ENCODE results near the gene E4F1.

GRCh38 chr16:2208308-2208707 is 15.1 kb upstream of the E4F1 start:
- TF ChIP-seq CTCF (IDR thresholded peaks at IDR 0.05; ENCODE audit: low read depth, low read length) (no peak), EZH2phosphoT487 (IDR thresholded peaks at IDR 0.05; ENCODE audit: low read depth) (no peak)

Data from OCI-LY3 (cell line).